Panc1 (cell line): Measurements from ENCODE around the gene INIP.

Experiments used
- POLR2AphosphoS5 ChIP-seq: IDR thresholded peaks from 2 replicates; pipeline ENCODE4 v1.6.1; 2012; ENCODE audit warnings: mild to moderate bottlenecking, low read depth, low read length, moderate library complexity
- TF ChIP-seq, protein P1 (sequence below): fragments of 450-650 bp; IDR thresholded peaks from 2 replicates; pipeline ENCODE4 v1.5.1; 2017; ENCODE audit warnings: mild to moderate bottlenecking

- TF ChIP-seq, protein P1, sequence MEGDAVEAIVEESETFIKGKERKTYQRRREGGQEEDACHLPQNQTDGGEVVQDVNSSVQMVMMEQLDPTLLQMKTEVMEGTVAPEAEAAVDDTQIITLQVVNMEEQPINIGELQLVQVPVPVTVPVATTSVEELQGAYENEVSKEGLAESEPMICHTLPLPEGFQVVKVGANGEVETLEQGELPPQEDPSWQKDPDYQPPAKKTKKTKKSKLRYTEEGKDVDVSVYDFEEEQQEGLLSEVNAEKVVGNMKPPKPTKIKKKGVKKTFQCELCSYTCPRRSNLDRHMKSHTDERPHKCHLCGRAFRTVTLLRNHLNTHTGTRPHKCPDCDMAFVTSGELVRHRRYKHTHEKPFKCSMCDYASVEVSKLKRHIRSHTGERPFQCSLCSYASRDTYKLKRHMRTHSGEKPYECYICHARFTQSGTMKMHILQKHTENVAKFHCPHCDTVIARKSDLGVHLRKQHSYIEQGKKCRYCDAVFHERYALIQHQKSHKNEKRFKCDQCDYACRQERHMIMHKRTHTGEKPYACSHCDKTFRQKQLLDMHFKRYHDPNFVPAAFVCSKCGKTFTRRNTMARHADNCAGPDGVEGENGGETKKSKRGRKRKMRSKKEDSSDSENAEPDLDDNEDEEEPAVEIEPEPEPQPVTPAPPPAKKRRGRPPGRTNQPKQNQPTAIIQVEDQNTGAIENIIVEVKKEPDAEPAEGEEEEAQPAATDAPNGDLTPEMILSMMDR: no peak
- no peak for TF ChIP-seq POLR2AphosphoS5
Measured at GRCh38 chr9:112677040-112677439, 40.9 kb downstream of the INIP start.
